Parathyroid adenoma (tissue), 2 donors: Measurements from ENCODE around the gene RAB1A.
"Not testable (repeated sequence)": the region's sequence is repeated elsewhere in the genome, so short reads cannot be mapped to it uniquely, and the experiment has no call there.

Experiments
- H2AFZ ChIP-seq: fragments of 300-600 bp; sonication (generic); one replicate; pipeline ENCODE4 v1.7.0; 2017; ENCODE audit warnings: antibody characterized with exemption, mild to moderate bottlenecking
- H3K27ac ChIP-seq: fragments of 300-600 bp; sonication (generic); one replicate; pipeline ENCODE4 v1.7.0; 2017
- H3K27me3 ChIP-seq: fragments of 300-600 bp; sonication (generic); one replicate; pipeline ENCODE4 v1.7.0; 2017; ENCODE audit warnings: low read length; ENCODE audit not compliant: control insufficient read depth, insufficient read depth
- H3K36me3 ChIP-seq: fragments of 300-600 bp; sonication (generic); one replicate; pipeline ENCODE4 v1.7.0; 2017; ENCODE audit warnings: low read length; ENCODE audit not compliant: control insufficient read depth, insufficient read depth
- H3K4me1 ChIP-seq: fragments of 300-600 bp; sonication (generic); one replicate; pipeline ENCODE4 v1.7.0; 2017; ENCODE audit warnings: control low read depth
- H3K4me2 ChIP-seq: fragments of 300-600 bp; sonication (generic); one replicate; pipeline ENCODE4 v1.7.0; 2017; ENCODE audit warnings: low read length
- H3K4me3 ChIP-seq: fragments of 300-600 bp; sonication (generic); one replicate; pipeline ENCODE4 v1.7.0; 2017; ENCODE audit warnings: low read depth, low read length
- H3K79me2 ChIP-seq: fragments of 300-600 bp; sonication (generic); one replicate; pipeline ENCODE4 v1.7.0; 2017; ENCODE audit warnings: control low read depth
- H3K9ac ChIP-seq: fragments of 300-600 bp; sonication (generic); one replicate; pipeline ENCODE4 v1.7.0; 2017; ENCODE audit warnings: mild to moderate bottlenecking
- H3K9me3 ChIP-seq: fragments of 300-600 bp; sonication (generic); one replicate; pipeline ENCODE4 v1.7.0; 2017; ENCODE audit warnings: low read length; ENCODE audit not compliant: control insufficient read depth
- CTCF ChIP-seq: fragments of 300-600 bp; sonication (generic); IDR thresholded peaks from one replicate; pipeline ENCODE4 v1.7.0; 2017; ENCODE audit warnings: antibody characterized with exemption, mild to moderate bottlenecking
- donor health status: primary hyperparathyroidism.

The RAB1A gene

GRCh38 chr2:65172994-65173790 lies 43.3 kb upstream of the RAB1A start:
- Histone ChIP-seq H3K79me2 (no peaks in the 10 kb centered on the region), H3K27me3 (no peaks in the 10 kb centered on the region), H3K9me3 (no peaks in the 10 kb centered on the region), H3K36me3 (no peaks in the 10 kb centered on the region), H3K27ac (no peak overlapping the region), H2AFZ (no peak overlapping the region), H3K4me2 (no peak overlapping the region), H3K9ac (no peak overlapping the region), H3K4me1 (no peaks in the 10 kb centered on the region), H3K4me3 (no peak overlapping the region)
- TF ChIP-seq CTCF = no peak

GRCh38 chr2:65170611-65171477 lies 40.9 kb upstream of the RAB1A start:
- not testable (repeated sequence) for H2AFZ ChIP-seq, H3K27ac ChIP-seq, H3K4me1 ChIP-seq, H3K79me2 ChIP-seq, H3K36me3 ChIP-seq, H3K9ac ChIP-seq, H3K9me3 ChIP-seq, H3K4me2 ChIP-seq, H3K4me3 ChIP-seq, H3K27me3 ChIP-seq

- no peaks in the 10 kb centered on the region for H3K27me3 ChIP-seq
- no peaks in the 10 kb centered on the region for H3K4me1 ChIP-seq
- H2AFZ ChIP-seq = no peak overlapping the region
- no peaks in the 10 kb centered on the region for H3K36me3 ChIP-seq
- H3K79me2 ChIP-seq = no peaks in the 10 kb centered on the region
- no peak overlapping the region for H3K4me3 ChIP-seq
- H3K27ac ChIP-seq = no peak overlapping the region
- no peak for TF ChIP-seq CTCF
- H3K4me2 ChIP-seq = no peak overlapping the region
- no peaks in the 10 kb centered on the region for H3K9me3 ChIP-seq
- no peak overlapping the region for H3K9ac ChIP-seq
Observed at GRCh38 chr2:65169760-65170136, 39.8 kb upstream of the RAB1A start.

- no peak overlapping the region for H3K27ac ChIP-seq
- no peak for TF ChIP-seq CTCF
Observed at GRCh38 chr2:65165558-65165957, 35.7 kb upstream of the RAB1A start.

GRCh38 chr2:65164426-65164891 lies 34.6 kb upstream of the RAB1A start:
- no peak overlapping the region for H3K4me2 ChIP-seq
- no peaks in the 10 kb centered on the region for H3K4me1 ChIP-seq
- no peak overlapping the region for H3K9ac ChIP-seq
- H3K36me3 ChIP-seq = no peaks in the 10 kb centered on the region
- TF ChIP-seq CTCF = no peak
- H3K27me3 ChIP-seq = no peaks in the 10 kb centered on the region
- no peak overlapping the region for H3K4me3 ChIP-seq
- no peaks in the 10 kb centered on the region for H3K9me3 ChIP-seq
- peak overlapping the region; percentile 13 for H3K27ac ChIP-seq
- H2AFZ ChIP-seq = no peak overlapping the region
- no peaks in the 10 kb centered on the region for H3K79me2 ChIP-seq

More at GRCh38 chr2:65165558-65165957, 35.7 kb upstream of the RAB1A start:
- no peak overlapping the region for H3K9ac ChIP-seq
- no peak overlapping the region for H3K4me2 ChIP-seq
- H3K79me2 ChIP-seq = no peaks in the 10 kb centered on the region
- no peaks in the 10 kb centered on the region for H3K36me3 ChIP-seq
- H3K27me3 ChIP-seq = no peaks in the 10 kb centered on the region
- H2AFZ ChIP-seq = no peak overlapping the region
- no peaks in the 10 kb centered on the region for H3K9me3 ChIP-seq
- H3K4me1 ChIP-seq = no peaks in the 10 kb centered on the region
- no peak overlapping the region for H3K4me3 ChIP-seq
